Measurements from ENCODE around the gene ATP9A.
"Not testable (repeated sequence)": the region's sequence is repeated elsewhere in the genome, so short reads cannot be mapped to it uniquely, and the experiment has no call there.

Gene ATP9A

GRCh38 chr20:51791626-51792025, 23.4 kb upstream of the ATP9A start:
- DNase-seq (ENCODE audit: low spot score), result no peak

GRCh38 chr20:51790256-51790655, 22.1 kb upstream of the ATP9A start:
- no peak for DNase-seq (ENCODE audit: low spot score)

GRCh38 chr20:51789434-51789833, 21.2 kb upstream of the ATP9A start:
- no peak for DNase-seq (ENCODE audit: low spot score)

GRCh38 chr20:51788822-51789221, 20.6 kb upstream of the ATP9A start:
- DNase-seq (ENCODE audit: low spot score), result no peak

- no peak for DNase-seq (ENCODE audit: low spot score)
Observed at GRCh38 chr20:51784299-51784698, 16.1 kb upstream of the ATP9A start.

- not testable (repeated sequence) for DNase-seq (ENCODE audit: low spot score)
Observed at GRCh38 chr20:51778229-51778759, 10.1 kb upstream of the ATP9A start.

GRCh38 chr20:51775241-51775640, 7.1 kb upstream of the ATP9A start:
- no peak for DNase-seq (ENCODE audit: low spot score)

GRCh38 chr20:51772236-51772635, 4.0 kb upstream of the ATP9A start:
- no peak for DNase-seq (ENCODE audit: low spot score)

- DNase-seq (ENCODE audit: low spot score), result no peak
Observed at GRCh38 chr20:51769976-51770615, 1.9 kb upstream of the ATP9A start.

- DNase-seq (ENCODE audit: low spot score), result no peak
Observed at GRCh38 chr20:51768759-51769517, 748 bp upstream of the ATP9A start.

GRCh38 chr20:51766994-51767866, 960 bp downstream of the ATP9A start:
- DNase-seq (ENCODE audit: low spot score), result no peak

GRCh38 chr20:51765381-51765780, 2.8 kb downstream of the ATP9A start:
- not testable (repeated sequence) for DNase-seq (ENCODE audit: low spot score)

- no peak for DNase-seq (ENCODE audit: low spot score)
Observed at GRCh38 chr20:51763965-51764602, 4.1 kb downstream of the ATP9A start.

- DNase-seq (ENCODE audit: low spot score), result no peak
Observed at GRCh38 chr20:51760905-51761546, 7.2 kb downstream of the ATP9A start.

GRCh38 chr20:51759769-51760510, 8.2 kb downstream of the ATP9A start:
- no peak for DNase-seq (ENCODE audit: low spot score)

GRCh38 chr20:51758978-51759544, 9.1 kb downstream of the ATP9A start:
- no peak for DNase-seq (ENCODE audit: low spot score)

- no peak for DNase-seq (ENCODE audit: low spot score)
Observed at GRCh38 chr20:51757226-51757625, 11.0 kb downstream of the ATP9A start.

- no peak for DNase-seq (ENCODE audit: low spot score)
Observed at GRCh38 chr20:51756653-51757052, 11.5 kb downstream of the ATP9A start.

- not testable (repeated sequence) for DNase-seq (ENCODE audit: low spot score)
Observed at GRCh38 chr20:51753220-51753619, 15.0 kb downstream of the ATP9A start.

- no peak for DNase-seq (ENCODE audit: low spot score)
Observed at GRCh38 chr20:51752343-51752951, 15.7 kb downstream of the ATP9A start.

All from NAMALWA (cell line).